Inflammatory macrophage treated with lipopolysaccharide for 4 hours (primary cell): Measurements from ENCODE around the gene LRRC4C.

ENCODE experiments used
- DNase-seq: peaks from one replicate; pipeline ENCODE4 v3.0.0-alpha.2; 2020

The LRRC4C gene

GRCh38 chr11:40838181-40838683 lies 621.2 kb downstream of the LRRC4C start:
- no peak for DNase-seq

DNA sequence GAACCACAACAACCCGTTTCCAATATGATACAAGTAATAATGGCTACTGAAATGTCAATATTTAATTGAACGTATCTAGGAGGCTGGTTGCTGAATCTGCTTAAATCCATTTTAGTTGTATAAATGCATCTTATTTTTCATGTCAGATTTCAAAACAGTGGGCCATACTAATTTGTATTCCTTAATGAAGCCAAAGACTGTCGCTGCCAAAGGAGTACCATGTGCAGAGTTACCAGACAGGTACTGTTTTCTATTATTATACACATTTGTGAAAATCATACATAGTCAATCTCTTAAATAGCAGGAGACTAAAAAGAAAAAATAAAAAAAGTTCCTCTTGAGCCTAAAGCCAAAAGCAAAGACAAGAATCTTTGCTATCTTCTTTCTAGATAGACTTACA lies 632.3 kb downstream of the LRRC4C start:
- no peak for DNase-seq

- DNase-seq, result no peak
These were observed 632.9 kb downstream of the LRRC4C start for GRCh38 chr11:40826601-40827000.

- DNase-seq, result no peak
These were observed 634.1 kb downstream of the LRRC4C start for GRCh38 chr11:40825201-40825834.

GRCh38 chr11:40819230-40819629 lies 640.2 kb downstream of the LRRC4C start:
- DNase-seq, result no peak

GRCh38 chr11:40816976-40817375 lies 642.5 kb downstream of the LRRC4C start:
- DNase-seq, result no peak

DNA sequence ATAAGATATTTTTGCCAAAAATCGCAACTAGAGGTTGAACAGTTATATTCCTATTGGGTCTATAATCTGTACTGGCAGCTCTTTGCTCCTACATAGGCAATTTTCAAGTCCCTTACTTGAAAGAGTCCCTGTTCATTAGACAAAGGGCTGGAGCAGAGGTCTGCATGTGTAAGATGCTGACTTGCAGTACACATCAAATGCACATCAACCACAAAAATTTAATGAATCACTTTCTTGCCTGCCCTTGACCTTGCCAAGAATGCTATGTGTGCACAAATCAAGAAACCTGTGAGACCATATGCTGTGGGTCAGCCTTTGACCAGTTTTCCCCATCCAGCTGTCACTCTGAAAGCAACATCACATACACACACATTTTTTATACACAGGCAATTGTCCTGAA lies 661.5 kb downstream of the LRRC4C start:
- no peak for DNase-seq

GRCh38 chr11:40787224-40787623 lies 672.2 kb downstream of the LRRC4C start:
- DNase-seq, result no peak

DNA sequence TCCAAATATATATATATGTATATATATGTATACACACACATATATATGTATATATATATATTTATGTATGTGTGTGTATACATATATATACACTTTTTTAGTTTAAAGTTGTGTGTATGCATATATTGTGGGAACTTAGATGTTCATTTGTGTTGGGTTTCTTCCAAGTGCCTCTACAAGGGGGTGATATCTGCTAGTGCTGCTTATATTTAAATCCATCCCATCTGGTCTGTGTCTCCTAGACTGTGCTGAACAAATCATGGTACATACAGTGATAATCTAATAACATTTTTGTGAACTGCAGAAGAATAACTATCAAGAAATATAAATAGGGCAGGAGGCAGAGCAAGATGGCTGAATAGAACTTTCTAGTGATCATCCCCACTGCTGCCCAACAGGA lies 696.4 kb downstream of the LRRC4C start:
- no peak for DNase-seq

- DNase-seq, result no peak
These were observed 700.1 kb downstream of the LRRC4C start for GRCh38 chr11:40759341-40759740.

DNA sequence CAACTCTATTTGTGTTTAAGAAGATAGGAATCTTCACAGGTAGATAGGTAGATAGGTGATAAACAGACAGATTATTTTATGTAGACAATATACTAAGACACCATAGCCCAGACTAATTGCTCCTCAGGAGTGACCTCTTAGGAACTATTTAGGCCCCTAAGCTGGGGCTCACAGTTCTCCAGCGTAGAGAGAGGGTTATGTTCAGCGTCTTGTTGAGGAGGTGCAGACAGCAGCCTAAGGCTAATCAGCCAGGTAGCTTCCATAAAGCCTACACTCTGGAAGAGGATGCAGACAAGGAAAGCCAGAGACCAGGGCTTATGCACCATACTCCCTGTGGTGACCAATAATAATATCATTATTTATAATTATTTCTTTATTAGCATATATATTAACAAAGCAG lies 705.2 kb downstream of the LRRC4C start:
- DNase-seq, result no peak

- no peak for DNase-seq
These were observed 713.2 kb downstream of the LRRC4C start for GRCh38 chr11:40746282-40746681.

GRCh38 chr11:40732132-40732531 lies 727.3 kb downstream of the LRRC4C start:
- DNase-seq, result no peak

GRCh38 chr11:40722179-40722795 lies 737.2 kb downstream of the LRRC4C start:
- peak; percentile 6 for DNase-seq

GRCh38 chr11:40716344-40717130 lies 742.9 kb downstream of the LRRC4C start:
- no peak for DNase-seq

- no peak for DNase-seq
These were observed 746.4 kb downstream of the LRRC4C start for GRCh38 chr11:40713083-40713482.

DNA sequence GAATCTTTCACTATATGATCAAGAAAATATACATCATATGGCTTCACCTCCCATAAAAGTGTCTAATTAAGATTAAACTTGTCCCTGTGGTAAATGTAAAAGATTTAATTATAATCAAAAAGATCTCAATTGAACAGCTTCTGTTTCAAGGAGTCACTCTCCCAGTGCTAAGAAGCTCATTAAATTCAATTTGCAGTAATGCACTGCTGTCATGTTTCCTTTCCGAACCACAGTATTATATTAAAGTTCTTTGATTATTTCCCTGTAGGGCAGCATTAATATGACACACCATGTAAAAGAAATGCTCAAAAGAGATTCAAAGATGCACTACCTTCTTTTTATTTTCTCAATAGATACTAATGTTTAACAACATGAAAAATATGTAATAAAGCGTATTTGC lies 758.4 kb downstream of the LRRC4C start:
- DNase-seq, result no peak

GRCh38 chr11:40689823-40690222 lies 769.6 kb downstream of the LRRC4C start:
- DNase-seq, result no peak

DNA sequence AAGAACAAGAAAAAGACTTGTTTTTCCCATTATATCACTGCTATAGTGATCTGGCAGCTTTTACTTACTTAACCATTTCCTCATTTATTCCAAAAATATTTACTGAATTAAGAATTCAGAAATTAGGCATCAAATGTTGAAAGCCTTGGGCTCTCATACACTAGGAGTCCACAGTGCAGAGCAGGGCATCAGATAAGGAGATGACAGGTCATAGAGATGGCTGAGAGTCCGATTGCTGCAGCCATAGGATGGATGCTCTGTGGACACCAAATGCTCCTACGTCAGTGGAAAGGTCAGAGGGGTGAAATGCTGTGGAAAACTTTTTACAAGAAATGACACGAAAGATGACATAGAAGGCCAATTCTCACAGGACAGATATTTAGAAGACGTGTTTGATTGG lies 771.1 kb downstream of the LRRC4C start:
- DNase-seq, result no peak

GRCh38 chr11:40686765-40687164 lies 772.7 kb downstream of the LRRC4C start:
- no peak for DNase-seq

DNA sequence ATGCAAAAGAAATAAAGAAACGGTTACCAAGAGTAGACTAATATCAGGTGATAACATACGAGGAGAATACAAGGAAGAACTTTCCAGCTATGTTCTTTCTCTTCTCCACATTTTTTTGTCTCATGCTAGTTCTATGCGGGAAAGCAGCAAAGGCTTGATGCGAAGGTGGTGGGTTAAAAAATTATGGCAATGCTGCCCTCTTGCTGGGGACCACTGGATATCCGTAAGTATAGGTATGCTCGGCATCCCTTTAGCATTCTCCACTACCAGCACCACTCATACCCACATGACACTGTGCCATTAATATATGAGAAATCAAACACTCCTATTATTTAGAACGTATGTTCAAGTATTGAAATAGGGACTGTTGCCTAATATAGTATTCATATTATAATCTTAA lies 776.4 kb downstream of the LRRC4C start:
- DNase-seq, result no peak

DNA sequence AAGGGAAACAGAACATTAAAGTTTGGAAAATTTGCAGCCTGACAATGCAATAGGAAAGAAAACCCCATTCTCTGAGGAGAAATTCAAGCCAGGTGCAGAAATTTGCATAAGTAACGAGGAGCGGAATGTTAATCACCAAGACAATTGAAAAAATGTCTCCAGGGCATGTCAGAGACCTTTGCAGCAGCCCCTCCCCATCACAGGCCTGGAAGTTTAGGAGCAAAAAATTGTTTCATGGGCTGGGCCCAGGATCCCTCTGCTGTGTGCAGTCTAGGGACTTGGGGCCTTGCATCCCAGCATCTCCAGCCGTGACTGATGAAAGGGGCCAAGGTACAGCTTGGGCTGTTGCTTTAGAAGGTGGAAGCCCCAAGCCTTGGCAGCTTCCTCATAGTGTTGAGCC lies 780.2 kb downstream of the LRRC4C start:
- DNase-seq, result no peak

- no peak for DNase-seq
These were observed 812.2 kb downstream of the LRRC4C start for GRCh38 chr11:40647295-40647694.

DNA sequence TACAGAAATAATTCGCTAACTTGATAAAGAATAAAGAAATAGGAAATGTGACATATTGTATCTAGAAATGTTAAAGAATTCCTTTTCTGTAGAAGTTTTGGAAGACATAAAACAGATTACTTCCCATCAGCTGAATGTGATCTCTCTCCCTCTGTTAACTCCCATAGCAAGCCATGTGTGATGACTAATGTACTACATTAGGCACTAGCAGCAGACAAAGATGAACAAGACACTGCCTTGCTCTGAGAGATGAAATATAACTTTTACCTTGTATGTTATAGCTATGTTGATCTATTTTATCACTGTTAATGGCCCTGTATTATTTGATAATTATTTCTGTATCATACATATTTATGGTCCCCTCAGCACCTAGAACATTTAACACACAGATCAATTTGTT lies 817.2 kb downstream of the LRRC4C start:
- DNase-seq, result no peak
